Smooth muscle cell (in vitro differentiated cells): ENCODE measurements around the gene AASS. TPM values are rescaled to one million over a fixed set of nuclear protein-coding genes. Genes with fewer than 3 reads are reported as not detected.
"Not testable (repeated sequence)": the region's sequence is repeated elsewhere in the genome, so short reads cannot be mapped to it uniquely, and the experiment has no call there.

Experiments used
- DNase-seq: peaks from one replicate; lab custom pipeline; 2025; ENCODE audit not compliant: unreplicated experiment; lab: John Stamatoyannopoulos, UW
- H2AFZ ChIP-seq: fragments of 200-600 bp; sonication (generic); 2 replicates; pipeline ENCODE4 v1.6.0; 2016; ENCODE audit warnings: antibody characterized with exemption, low read depth, mild to moderate bottlenecking
- H3F3A ChIP-seq: fragments of 200-600 bp; sonication (generic); 2 replicates; pipeline ENCODE4 v1.6.0; 2017; ENCODE audit warnings: antibody characterized with exemption, low read depth
- H3K27ac ChIP-seq: fragments of 200-600 bp; sonication (generic); 2 replicates; pipeline ENCODE4 v1.5.1; 2016; ENCODE audit warnings: low read depth, mild to moderate bottlenecking
- H3K27me3 ChIP-seq: fragments of 200-600 bp; sonication (generic); 2 replicates; pipeline ENCODE4 v1.6.1; 2016; ENCODE audit warnings: low read depth, mild to moderate bottlenecking
- H3K36me3 ChIP-seq: fragments of 200-600 bp; sonication (generic); 2 replicates; pipeline ENCODE4 v1.5.1; 2016; ENCODE audit warnings: low read depth
- H3K4me1 ChIP-seq: fragments of 200-600 bp; sonication (generic); 2 replicates; pipeline ENCODE4 v1.5.1; 2016; ENCODE audit warnings: low read depth
- H3K4me2 ChIP-seq: fragments of 200-600 bp; sonication (generic); 2 replicates; pipeline ENCODE4 v1.6.0; 2016; ENCODE audit warnings: mild to moderate bottlenecking
- H3K4me3 ChIP-seq: fragments of 200-600 bp; sonication (generic); 2 replicates; pipeline ENCODE4 v1.5.1; 2016; ENCODE audit warnings: mild to moderate bottlenecking
- H3K79me2 ChIP-seq: fragments of 200-600 bp; sonication (generic); 2 replicates; pipeline ENCODE4 v1.6.0; 2016; ENCODE audit warnings: low read depth, mild to moderate bottlenecking
- H3K9ac ChIP-seq: fragments of 200-600 bp; sonication (generic); 2 replicates; pipeline ENCODE4 v1.6.0; 2016; ENCODE audit warnings: low read depth
- H3K9me3 ChIP-seq: fragments of 200-600 bp; sonication (generic); replicated peaks from 2 replicates; pipeline ENCODE4 v1.5.1; 2016; ENCODE audit warnings: low read depth
- H4K20me1 ChIP-seq: fragments of 200-600 bp; sonication (generic); 2 replicates; pipeline ENCODE4 v1.6.0; 2016; ENCODE audit warnings: low read depth
- CTCF ChIP-seq: fragments of 200-600 bp; sonication (generic); IDR thresholded peaks from 2 replicates; pipeline ENCODE4 v1.5.1; 2017; ENCODE audit warnings: borderline replicate concordance, mild to moderate bottlenecking, antibody characterized with exemption; ENCODE audit not compliant: insufficient read depth, poor library complexity, severe bottlenecking
- WGBS: methylation state at CpG from one replicate; pipeline ENCODE4 v1.1.7; 2016; ENCODE audit warnings: low lambda C conversion rate; 5-methylcytosine and 5-hydroxymethylcytosine counted together
- polyA plus RNA-seq: library from polyadenylated mRNA; unstranded; fragments of >200 nt; fragmentation: Nextera tagmentation; extraction: Ambion mirVana; gene quantifications from 2 replicates; pipeline ENCODE4 v1.2.1, GENCODE V29; 2016
- total RNA-seq: library from RNA; depleted of rRNA; stranded (reverse); fragments of >200 nt; gene quantifications from 2 replicates; pipeline ENCODE4 v1.2.3, GENCODE V29; 2014

Gene AASS
- total and polyA plus RNA-seq, 2 experiments from 2014 or later, result 9.8 to 23.8 TPM

GRCh38 chr7:122137251-122138077, 6.6 kb downstream of the AASS start:
- no peak for TF ChIP-seq CTCF
- H3F3A ChIP-seq, result no peaks in the 10 kb centered on the region
- H3K27me3 ChIP-seq, result no peaks in the 10 kb centered on the region
- no peak overlapping the region for H3K9ac ChIP-seq
- peak overlapping the region; percentile 26 for H3K4me3 ChIP-seq
- H4K20me1 ChIP-seq, result peaks cover 42% of the 10 kb centered on the region
- H3K4me2 ChIP-seq, result peak overlapping the region; percentile 61
- peaks cover 35% of the 10 kb centered on the region for H3K79me2 ChIP-seq
- no peak for DNase-seq
- H3K4me1 ChIP-seq, result peaks cover 45% of the 10 kb centered on the region
- H3K36me3 ChIP-seq, result no peaks in the 10 kb centered on the region
- no peak overlapping the region for H3K27ac ChIP-seq
- no peaks in the 10 kb centered on the region for H3K9me3 ChIP-seq
- 58% methylated on average over 5 of the region's 5 CpGs for WGBS
- H2AFZ ChIP-seq, result no peak overlapping the region

GRCh38 chr7:122136639-122137245, 7.3 kb downstream of the AASS start:
- H3K79me2 ChIP-seq, result peaks cover 28% of the 10 kb centered on the region
- TF ChIP-seq CTCF, result no peak
- no peak overlapping the region for H2AFZ ChIP-seq
- peak overlapping the region; percentile 26 for H3K4me3 ChIP-seq
- peak overlapping the region; percentile 61 for H3K4me2 ChIP-seq
- H3K9me3 ChIP-seq, result no peaks in the 10 kb centered on the region
- no peaks in the 10 kb centered on the region for H3K36me3 ChIP-seq
- 94% methylated on average over 1 of the region's 1 CpG for WGBS
- no peak for DNase-seq
- H3K4me1 ChIP-seq, result peaks cover 37% of the 10 kb centered on the region
- no peaks in the 10 kb centered on the region for H3K27me3 ChIP-seq
- H3F3A ChIP-seq, result no peaks in the 10 kb centered on the region
- H3K27ac ChIP-seq, result no peak overlapping the region
- H4K20me1 ChIP-seq, result peaks cover 35% of the 10 kb centered on the region
- no peak overlapping the region for H3K9ac ChIP-seq

- no peaks in the 10 kb centered on the region for H3K9me3 ChIP-seq
- peaks cover 29% of the 10 kb centered on the region for H4K20me1 ChIP-seq
- peaks cover 25% of the 10 kb centered on the region for H3K79me2 ChIP-seq
- no peak overlapping the region for H2AFZ ChIP-seq
- no peak for DNase-seq
- peaks cover 33% of the 10 kb centered on the region for H3K4me1 ChIP-seq
- H3K4me2 ChIP-seq, result no peak overlapping the region
- TF ChIP-seq CTCF, result no peak
- no peaks in the 10 kb centered on the region for H3K27me3 ChIP-seq
- H3F3A ChIP-seq, result no peaks in the 10 kb centered on the region
- no peak overlapping the region for H3K9ac ChIP-seq
- no peaks in the 10 kb centered on the region for H3K36me3 ChIP-seq
- no peak overlapping the region for H3K27ac ChIP-seq
- no peak overlapping the region for H3K4me3 ChIP-seq
- WGBS, result 94% methylated on average over 3 of the region's 3 CpGs
These were observed 8.0 kb downstream of the AASS start for GRCh38 chr7:122136078-122136477.

GRCh38 chr7:122135275-122135674, 8.8 kb downstream of the AASS start:
- no peak overlapping the region for H3K4me2 ChIP-seq
- no peak for TF ChIP-seq CTCF
- peaks cover 25% of the 10 kb centered on the region for H3K79me2 ChIP-seq
- WGBS, result 93% methylated on average over 4 of the region's 4 CpGs
- H3K27ac ChIP-seq, result no peak overlapping the region
- H2AFZ ChIP-seq, result no peak overlapping the region
- H3K9me3 ChIP-seq, result no peaks in the 10 kb centered on the region
- no peak for DNase-seq
- H3K4me3 ChIP-seq, result no peak overlapping the region
- no peak overlapping the region for H3K9ac ChIP-seq
- H3K36me3 ChIP-seq, result no peaks in the 10 kb centered on the region
- H3K4me1 ChIP-seq, result peaks cover 27% of the 10 kb centered on the region
- H3K27me3 ChIP-seq, result no peaks in the 10 kb centered on the region
- no peaks in the 10 kb centered on the region for H3F3A ChIP-seq
- H4K20me1 ChIP-seq, result peaks cover 25% of the 10 kb centered on the region

GRCh38 chr7:122134793-122135192, 9.3 kb downstream of the AASS start:
- H3K79me2 ChIP-seq, result peaks cover 22% of the 10 kb centered on the region
- H3K27ac ChIP-seq, H3K9me3 ChIP-seq, H3K4me2 ChIP-seq, H3K27me3 ChIP-seq, H3K4me3 ChIP-seq, H3K9ac ChIP-seq, H3F3A ChIP-seq, DNase-seq, H3K36me3 ChIP-seq, H2AFZ ChIP-seq: not testable (repeated sequence)
- 97% methylated on average over 3 of the region's 3 CpGs for WGBS
- H4K20me1 ChIP-seq, result peaks cover 25% of the 10 kb centered on the region
- peaks cover 27% of the 10 kb centered on the region for H3K4me1 ChIP-seq
